Pulmonary artery endothelial cell (primary cell): Measurements from ENCODE around the gene ITGA5. TPM values are rescaled to one million over a fixed set of nuclear protein-coding genes. Genes with fewer than 3 reads are reported as not detected.

ENCODE experiments used
- DNase-seq: peaks from one replicate; pipeline ENCODE4 v3.0.0-alpha.2; 2011; ENCODE audit warnings: low read depth, low spot score
- total RNA-seq: library from RNA; depleted of rRNA; stranded (reverse); fragments of >200 nt; gene quantifications from 2 replicates; pipeline ENCODE4 v1.2.3, GENCODE V29; 2014

Gene ITGA5
- total RNA-seq, 1 donor from 2014 or later, result 1,153 TPM

DNA sequence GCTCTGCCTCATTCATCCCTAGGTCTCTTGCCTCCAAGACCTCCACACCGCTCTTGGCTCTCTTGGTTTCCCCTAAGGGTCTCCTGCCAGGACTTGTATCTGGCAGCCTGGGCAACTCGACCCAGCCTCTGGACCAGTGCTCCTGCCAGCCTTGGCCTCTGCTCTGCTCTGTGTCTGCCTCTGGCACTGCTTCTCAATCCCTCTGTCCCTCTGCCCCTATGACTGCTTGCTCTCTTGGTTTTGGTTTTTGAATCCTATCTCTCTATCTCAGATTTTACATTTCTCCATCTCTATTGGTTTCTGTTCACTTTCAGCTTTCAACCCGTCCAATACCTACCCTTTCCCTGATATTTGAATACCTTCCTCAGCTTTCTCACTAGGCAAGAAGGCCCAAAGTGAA is 6.3 kb downstream of the ITGA5 start:
- DNase-seq, result no peak

DNA sequence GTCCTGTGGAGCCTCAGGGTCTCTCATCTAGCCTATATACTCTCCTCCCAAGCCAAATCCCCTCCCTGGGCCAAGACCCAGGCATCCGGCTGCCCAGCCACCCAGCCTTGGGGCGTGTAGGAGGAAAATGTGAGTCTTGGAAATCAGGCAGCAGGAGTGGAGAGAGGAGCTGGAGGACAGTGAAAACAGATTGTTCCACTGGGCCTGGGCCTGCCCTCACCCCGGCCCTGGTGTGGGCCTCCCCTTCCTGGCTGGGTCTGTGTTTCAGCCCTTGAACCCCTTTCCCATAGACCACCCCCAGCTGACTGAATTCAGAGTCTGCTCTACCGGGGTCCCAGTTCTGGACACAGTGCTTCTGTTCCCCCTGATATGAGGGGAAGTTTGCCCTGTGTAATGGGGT is 6.7 kb downstream of the ITGA5 start:
- DNase-seq, result no peak

GRCh38 chr12:54411391-54412241 is 7.5 kb downstream of the ITGA5 start:
- peak; percentile 80 for DNase-seq

GRCh38 chr12:54409267-54409666 is 9.8 kb downstream of the ITGA5 start:
- DNase-seq, result no peak

- no peak for DNase-seq
These were observed 11.7 kb downstream of the ITGA5 start for GRCh38 chr12:54407183-54407905.

DNA sequence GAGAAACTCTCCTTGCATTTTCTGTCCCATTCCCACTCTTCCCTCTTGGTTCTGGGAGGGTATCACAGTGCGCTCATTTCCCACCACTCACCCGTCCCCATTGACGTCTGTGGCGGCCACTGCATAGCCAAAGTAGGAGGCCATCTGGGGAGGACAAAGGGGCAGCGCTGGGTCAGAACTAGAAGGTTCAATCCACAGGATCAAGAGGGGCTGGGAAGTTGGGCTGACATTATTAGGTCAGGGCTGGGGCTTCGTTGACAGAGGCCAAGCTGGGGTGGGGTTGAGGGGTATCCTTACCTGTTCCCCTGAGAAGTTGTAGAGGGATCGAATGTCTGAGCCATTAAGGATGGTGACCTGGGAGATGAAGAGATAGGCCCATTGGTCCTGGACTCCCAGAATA is 13.5 kb downstream of the ITGA5 start:
- no peak for DNase-seq

GRCh38 chr12:54405106-54405505 is 14.0 kb downstream of the ITGA5 start:
- DNase-seq, result no peak

- DNase-seq, result peak; percentile 48
These were observed 14.7 kb downstream of the ITGA5 start for GRCh38 chr12:54404061-54405004.

DNA sequence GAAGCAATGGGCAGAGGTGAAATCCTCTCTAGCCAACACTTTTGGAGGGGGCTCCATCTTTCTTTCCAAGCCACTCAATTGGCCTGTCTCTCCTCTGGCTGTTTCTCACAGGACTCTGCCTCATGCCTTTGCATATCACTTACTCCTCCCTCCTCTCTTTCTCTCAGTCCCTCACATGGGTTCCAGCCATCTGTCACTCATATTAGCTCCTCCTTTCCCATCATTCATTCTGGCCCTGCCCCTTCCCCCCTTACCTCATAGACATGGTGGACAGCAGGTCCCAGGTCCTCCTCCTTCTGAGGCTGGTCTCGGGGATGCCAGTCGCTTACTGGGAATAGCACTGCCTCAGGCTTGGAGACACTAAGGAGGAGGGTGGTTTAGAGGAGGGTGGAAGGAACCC is 17.9 kb downstream of the ITGA5 start:
- DNase-seq, result no peak

- peak; percentile 61 for DNase-seq
These were observed 19.9 kb downstream of the ITGA5 start for GRCh38 chr12:54398995-54399793.

- DNase-seq, result no peak
These were observed 20.8 kb downstream of the ITGA5 start for GRCh38 chr12:54398218-54398617.

DNA sequence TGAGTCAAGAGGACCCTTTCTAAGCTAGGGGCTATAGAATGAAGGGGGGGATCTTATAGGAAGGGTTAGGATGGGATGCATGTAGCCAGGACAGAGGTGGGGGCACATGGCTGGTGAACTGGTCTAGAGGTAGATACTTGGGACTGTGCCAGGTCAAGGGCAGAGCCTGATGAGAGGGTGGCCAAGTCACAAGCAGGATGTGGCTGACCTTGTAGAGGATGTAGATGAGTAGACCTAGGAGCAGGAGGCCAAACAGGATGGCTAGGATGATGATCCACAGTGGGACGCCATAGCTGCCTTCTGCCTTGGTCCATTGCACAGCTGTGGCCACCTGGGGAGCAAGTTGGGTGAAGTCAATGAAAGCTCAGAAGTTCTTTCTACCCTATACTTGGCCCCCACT is 21.9 kb downstream of the ITGA5 start:
- no peak for DNase-seq

DNA sequence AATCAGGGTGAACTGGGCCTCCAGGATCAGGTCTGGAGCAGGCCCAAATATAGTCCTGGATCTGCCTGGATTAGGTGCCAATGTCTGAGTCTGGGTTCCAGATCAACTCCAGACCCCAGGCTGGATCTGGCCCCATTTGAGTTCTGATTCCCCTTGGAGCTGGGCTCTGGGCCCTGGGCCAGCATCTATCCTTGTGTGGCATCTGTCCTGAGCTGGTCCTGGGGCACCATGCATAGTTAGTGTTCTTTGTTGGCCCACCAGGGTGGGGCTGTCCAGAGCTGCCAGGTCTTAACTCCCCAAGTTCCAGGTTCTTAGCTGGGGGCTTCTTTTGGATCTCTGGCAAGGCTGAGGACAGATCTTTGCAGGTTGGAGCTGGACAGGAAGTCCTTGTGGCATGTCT is 23.5 kb downstream of the ITGA5 start:
- DNase-seq, result no peak

- DNase-seq, result no peak
These were observed 24.1 kb downstream of the ITGA5 start for GRCh38 chr12:54394986-54395385.

GRCh38 chr12:54394281-54394719 is 24.8 kb downstream of the ITGA5 start:
- DNase-seq, result no peak

- DNase-seq, result no peak
These were observed 25.3 kb downstream of the ITGA5 start for GRCh38 chr12:54393743-54394142.

GRCh38 chr12:54393207-54393609 is 25.9 kb downstream of the ITGA5 start:
- no peak for DNase-seq

GRCh38 chr12:54392485-54393206 is 26.4 kb downstream of the ITGA5 start:
- DNase-seq, result no peak

GRCh38 chr12:54390668-54391551 is 28.2 kb downstream of the ITGA5 start:
- no peak for DNase-seq
